GM10847 (cell line): ENCODE data around the gene ZNF182.

Experiments
- POLR2A ChIP-seq: IDR thresholded peaks from 2 replicates; pipeline ENCODE4 v1.6.1; 2011; ENCODE audit not compliant: insufficient read length; ENCODE audit errors: extremely low read depth

The ZNF182 gene

GRCh38 chrX:48001260-48001659, 2.5 kb downstream of the ZNF182 start:
- TF ChIP-seq POLR2A: no peak

GRCh38 chrX:47992669-47993068, 11.1 kb downstream of the ZNF182 start:
- no peak for TF ChIP-seq POLR2A

GRCh38 chrX:47992095-47992380, 11.8 kb downstream of the ZNF182 start:
- no peak for TF ChIP-seq POLR2A

- TF ChIP-seq POLR2A: no peak
Observed at GRCh38 chrX:47991263-47992094, 12.3 kb downstream of the ZNF182 start.

- no peak for TF ChIP-seq POLR2A
Observed at GRCh38 chrX:47976254-47977151, 27.3 kb downstream of the ZNF182 start.

- TF ChIP-seq POLR2A: no peak
Observed at GRCh38 chrX:47973235-47973634, 30.6 kb downstream of the ZNF182 start.

GRCh38 chrX:47960406-47960805, 43.4 kb downstream of the ZNF182 start:
- no peak for TF ChIP-seq POLR2A

GRCh38 chrX:47958761-47959342, 44.9 kb downstream of the ZNF182 start:
- no peak for TF ChIP-seq POLR2A

- no peak for TF ChIP-seq POLR2A
Observed at GRCh38 chrX:47956016-47956415, 47.8 kb downstream of the ZNF182 start.

GRCh38 chrX:47941423-47941822, 62.4 kb downstream of the ZNF182 start:
- no peak for TF ChIP-seq POLR2A

GRCh38 chrX:47940448-47940847, 63.3 kb downstream of the ZNF182 start:
- TF ChIP-seq POLR2A: no peak

- TF ChIP-seq POLR2A: no peak
Observed at GRCh38 chrX:47936940-47937317, 66.9 kb downstream of the ZNF182 start.

GRCh38 chrX:47936224-47936939, 67.4 kb downstream of the ZNF182 start:
- no peak for TF ChIP-seq POLR2A

GRCh38 chrX:47933946-47934345, 69.8 kb downstream of the ZNF182 start:
- TF ChIP-seq POLR2A: no peak

GRCh38 chrX:47927212-47927611, 76.6 kb downstream of the ZNF182 start:
- no peak for TF ChIP-seq POLR2A
